H9 (cell line): Measurements from ENCODE around the gene MOB1B. TPM values are rescaled to one million over a fixed set of nuclear protein-coding genes. Genes with fewer than 3 reads are reported as not detected.

Experiments
- DNase-seq: peaks from one replicate; pipeline ENCODE4 v3.0.0-alpha.2; 2017
- H2AFZ ChIP-seq: one replicate; pipeline ENCODE4 v1.6.1; 2013; ENCODE audit warnings: mild to moderate bottlenecking, low read length, control low read depth, moderate library complexity
- H2AK5ac ChIP-seq: 2 replicates; pipeline ENCODE4 v1.6.1; 2013; ENCODE audit warnings: low read length, control low read depth, mixed read lengths; ENCODE audit not compliant: insufficient read length
- H2BK120ac ChIP-seq: one replicate; pipeline ENCODE4 v1.6.1; 2013; ENCODE audit warnings: low read depth, mild to moderate bottlenecking, low read length, control low read depth, inconsistent platforms; ENCODE audit not compliant: poor library complexity, severe bottlenecking
- H2BK12ac ChIP-seq: 2 replicates; pipeline ENCODE4 v1.6.1; 2013; ENCODE audit warnings: low read length, control low read depth, mixed read lengths, low read depth; ENCODE audit not compliant: insufficient read length
- H2BK15ac ChIP-seq: 2 replicates; pipeline ENCODE4 v1.6.1; 2013; ENCODE audit warnings: low read depth, low read length, control low read depth
- H2BK20ac ChIP-seq: one replicate; pipeline ENCODE4 v1.6.1; 2013; ENCODE audit warnings: low read depth, mild to moderate bottlenecking, low read length, control low read depth, inconsistent platforms; ENCODE audit not compliant: poor library complexity, severe bottlenecking
- H2BK5ac ChIP-seq: 2 replicates; pipeline ENCODE4 v1.6.1; 2013; ENCODE audit warnings: low read length, control low read depth, mixed read lengths; ENCODE audit not compliant: insufficient read length
- H3K14ac ChIP-seq: 2 replicates; pipeline ENCODE4 v1.6.1; 2013; ENCODE audit warnings: low read length, control low read depth; ENCODE audit not compliant: insufficient read depth
- H3K18ac ChIP-seq: 2 replicates; pipeline ENCODE4 v1.6.1; 2013; ENCODE audit warnings: low read depth, mild to moderate bottlenecking, mixed read lengths, low read length, control low read depth; ENCODE audit not compliant: insufficient read length
- H3K23ac ChIP-seq: 2 replicates; pipeline ENCODE4 v1.6.1; 2013; ENCODE audit warnings: low read length, control low read depth, mixed read lengths, low read depth; ENCODE audit not compliant: insufficient read length
- H3K23me2 ChIP-seq: 2 replicates; pipeline ENCODE4 v1.6.1; 2013; ENCODE audit warnings: low read depth, mild to moderate bottlenecking, mixed read lengths, low read length, control low read depth; ENCODE audit not compliant: insufficient read length, poor library complexity, severe bottlenecking
- H3K27ac ChIP-seq: 2 replicates; pipeline ENCODE4 v1.5.1; 2013; ENCODE audit warnings: low read length, control low read depth, mixed read lengths, low read depth; ENCODE audit not compliant: insufficient read length
- H3K27me3 ChIP-seq: 2 replicates; pipeline ENCODE4 v1.6.1; 2013; ENCODE audit warnings: low read length, control low read depth, inconsistent platforms; ENCODE audit not compliant: insufficient read depth
- H3K4ac ChIP-seq: 2 replicates; pipeline ENCODE4 v1.6.1; 2013; ENCODE audit warnings: low read depth, mild to moderate bottlenecking, control low read depth, inconsistent platforms, low read length, moderate library complexity
- H3K4me1 ChIP-seq: 2 replicates; pipeline ENCODE4 v1.6.1; 2013; ENCODE audit warnings: low read length, control low read depth, inconsistent platforms; ENCODE audit not compliant: insufficient read depth
- H3K4me2 ChIP-seq: 2 replicates; pipeline ENCODE4 v1.6.1; 2013; ENCODE audit warnings: low read length, control low read depth, mixed read lengths; ENCODE audit not compliant: insufficient read length, insufficient read depth
- H3K56ac ChIP-seq: 2 replicates; pipeline ENCODE4 v1.6.1; 2013; ENCODE audit warnings: low read depth, mild to moderate bottlenecking, mixed read lengths, low read length, control low read depth; ENCODE audit not compliant: insufficient read length
- H3K79me1 ChIP-seq: 2 replicates; pipeline ENCODE4 v1.6.1; 2013; ENCODE audit warnings: low read depth, mild to moderate bottlenecking, moderate library complexity, low read length, control low read depth, inconsistent platforms; ENCODE audit not compliant: insufficient read depth, poor library complexity, severe bottlenecking
- H3K79me2 ChIP-seq: 2 replicates; pipeline ENCODE4 v1.6.1; 2013; ENCODE audit warnings: low read length, control low read depth, inconsistent platforms; ENCODE audit not compliant: insufficient read depth
- H3K9ac ChIP-seq: 2 replicates; pipeline ENCODE4 v1.6.1; 2013; ENCODE audit warnings: low read length, control low read depth, mixed read lengths; ENCODE audit not compliant: insufficient read length; ENCODE audit errors: extremely low read depth
- H3K9me3 ChIP-seq: one replicate; pipeline ENCODE4 v1.6.1; 2013; ENCODE audit warnings: low read depth, low read length, inconsistent platforms; ENCODE audit not compliant: control insufficient read depth
- H3T11ph ChIP-seq: one replicate; pipeline ENCODE4 v1.6.1; 2013; ENCODE audit warnings: mild to moderate bottlenecking, low read length, control low read depth, inconsistent platforms
- H4K20me1 ChIP-seq: one replicate; pipeline ENCODE4 v1.6.1; 2013; ENCODE audit not compliant: control insufficient read depth, insufficient read length, insufficient read depth
- H4K5ac ChIP-seq: 2 replicates; pipeline ENCODE4 v1.6.1; 2013; ENCODE audit warnings: low read depth, mild to moderate bottlenecking, mixed read lengths, low read length, control low read depth; ENCODE audit not compliant: insufficient read length
- H4K8ac ChIP-seq: replicated peaks from 2 replicates; pipeline ENCODE4 v1.6.1; 2013; ENCODE audit warnings: low read length, control low read depth, mixed read lengths, low read depth; ENCODE audit not compliant: insufficient read length
- H4K91ac ChIP-seq: 2 replicates; pipeline ENCODE4 v1.6.1; 2013; ENCODE audit warnings: low read depth, mild to moderate bottlenecking, moderate library complexity, mixed read lengths, low read length, control low read depth; ENCODE audit not compliant: insufficient read length
- H3K27ac Mint-ChIP-seq, 3 experiments: 2 replicates in 2 of 3; 3 replicates in 1 of 3; pipeline ENCODE4 v1.8.0; 2020 to 2021; ENCODE audit warnings: mixed read lengths in 3 of 3, mild to moderate bottlenecking in 1 of 3, moderate library complexity in 1 of 3
- H3K27me3 Mint-ChIP-seq: 2 replicates; pipeline ENCODE4 v1.8.0; 2021; ENCODE audit warnings: low read depth, mild to moderate bottlenecking, moderate library complexity, mixed read lengths
- H3K36me3 Mint-ChIP-seq, 3 experiments: 2 replicates in 2 of 3; 3 replicates in 1 of 3; pipeline ENCODE4 v1.8.0; 2020 to 2021; ENCODE audit warnings: low read depth in 3 of 3, mixed read lengths in 3 of 3; ENCODE audit not compliant: insufficient read depth in 1 of 3
- H3K4me1 Mint-ChIP-seq, 2 experiments: 2 replicates each; pipeline ENCODE4 v1.8.0; 2020; ENCODE audit warnings: mixed read lengths in 2 of 2
- H3K4me3 Mint-ChIP-seq, 2 experiments: 2 replicates in 1 of 2; 3 replicates in 1 of 2; pipeline ENCODE4 v1.8.0; 2020 to 2021; ENCODE audit warnings: mild to moderate bottlenecking in 2 of 2, mixed read lengths in 2 of 2, moderate library complexity in 1 of 2
- H3K9me3 Mint-ChIP-seq, 2 experiments: 2 replicates in 1 of 2; 3 replicates in 1 of 2; pipeline ENCODE4 v1.8.0; 2020; ENCODE audit warnings: mild to moderate bottlenecking in 2 of 2, mixed read lengths in 2 of 2, moderate library complexity in 1 of 2
- WGBS: extraction: QIAGEN DNeasy Blood & Tissue Kit; methylation state at CpG from one replicate; pipeline ENCODE4 v1.1.7; 2013; ENCODE audit warnings: missing lambda C conversion rate, low lambda C conversion rate, mixed read lengths; ENCODE audit not compliant: insufficient read length; ENCODE audit errors: extremely low coverage; 5-methylcytosine and 5-hydroxymethylcytosine counted together
- total RNA-seq: library from RNA; stranded (reverse); gene quantifications from 2 replicates; pipeline ENCODE4 v1.2.1, GENCODE V29; 2021
- TF ChIP-seq, protein P1 (sequence below): fragments of 200-600 bp; sonication (generic); conservative IDR thresholded peaks from 3 replicates; pipeline ENCODE4 v1.8.0; 2021; ENCODE audit warnings: antibody characterized with exemption, mild to moderate bottlenecking

The MOB1B gene
- total RNA-seq, 1 experiment from 2014 or later: 30.3 TPM

DNA sequence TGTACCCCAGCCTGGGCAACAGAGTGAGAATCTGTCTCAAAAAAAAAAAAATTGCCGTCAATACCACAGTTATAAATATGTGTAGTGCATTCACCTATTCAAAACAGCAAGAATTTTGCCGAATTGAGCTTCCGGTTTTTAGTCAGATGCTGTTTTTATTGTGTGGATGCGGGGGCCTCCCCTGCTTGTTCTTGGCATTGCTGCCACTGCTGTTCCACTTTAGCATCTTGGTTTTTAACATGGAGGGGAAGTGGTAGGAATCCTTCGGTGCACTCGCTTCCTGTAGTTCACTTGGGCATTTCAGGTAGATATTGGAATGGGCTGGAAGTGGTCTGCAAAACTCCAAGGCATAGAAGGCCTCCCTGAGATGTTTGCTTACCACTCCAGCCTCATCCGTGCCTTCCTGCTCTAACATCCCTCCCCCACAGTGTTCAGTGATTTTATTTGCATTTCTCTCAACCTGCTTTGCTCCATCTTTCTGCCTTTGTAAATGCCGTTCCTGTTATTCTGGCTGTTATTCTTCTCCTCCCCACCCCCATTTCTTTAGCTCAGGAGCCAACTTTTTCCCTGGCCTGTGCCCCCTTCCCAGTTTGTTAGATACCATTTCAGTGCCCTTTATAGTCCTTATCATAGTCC is 25.5 kb downstream of the MOB1B start:
- Histone ChIP-seq H3K9ac (no peak overlapping the region), H3K56ac (no peak overlapping the region), H3K79me1 (peaks cover 6% of the 10 kb centered on the region), H3K18ac (no peak overlapping the region), H4K8ac (no peak overlapping the region), H2BK5ac (no peak overlapping the region), H3K4me2 (peak overlapping the region; percentile 3), H4K5ac (no peak overlapping the region), H3K4me1 (peaks cover 10% of the 10 kb centered on the region; the same call in 1 of the 2 replicates), H3K4ac (no peak overlapping the region), H3K9me3 (no peaks in the 10 kb centered on the region), H2BK15ac (no peak overlapping the region), H2BK120ac (no peak overlapping the region), H3K14ac (no peak overlapping the region), H4K20me1 (no peaks in the 10 kb centered on the region), H3K79me2 (peaks cover 13% of the 10 kb centered on the region; the same call in 1 of the 2 replicates), H3K23ac (no peak overlapping the region), H3T11ph (no peak overlapping the region), H3K23me2 (no peaks in the 10 kb centered on the region), H2AFZ (no peak overlapping the region), H3K27ac (no peak overlapping the region), H4K91ac (no peak overlapping the region), H2BK20ac (no peak overlapping the region), H2AK5ac (no peak overlapping the region), H2BK12ac (no peak overlapping the region), H3K27me3 (no peaks in the 10 kb centered on the region; the same call in 1 of the 2 replicates)
- Mint-ChIP-seq H3K4me3 (no peak overlapping the region; a peak in 1 of 5 replicates), H3K27me3 (no peaks in the 10 kb centered on the region), H3K9me3 (no peaks in the 10 kb centered on the region), H3K27ac (peak overlapping the region; percentile 27 to 62 (median 56); a peak in 3 of 7 replicates), H3K36me3 (peaks cover 0 to 5% (median 1%) of the 10 kb centered on the region in 3 experiments; a peak in 4 of 7 replicates), H3K4me1 (peaks cover 38 to 45% of the 10 kb centered on the region in 2 experiments)
- TF ChIP-seq, protein P1, sequence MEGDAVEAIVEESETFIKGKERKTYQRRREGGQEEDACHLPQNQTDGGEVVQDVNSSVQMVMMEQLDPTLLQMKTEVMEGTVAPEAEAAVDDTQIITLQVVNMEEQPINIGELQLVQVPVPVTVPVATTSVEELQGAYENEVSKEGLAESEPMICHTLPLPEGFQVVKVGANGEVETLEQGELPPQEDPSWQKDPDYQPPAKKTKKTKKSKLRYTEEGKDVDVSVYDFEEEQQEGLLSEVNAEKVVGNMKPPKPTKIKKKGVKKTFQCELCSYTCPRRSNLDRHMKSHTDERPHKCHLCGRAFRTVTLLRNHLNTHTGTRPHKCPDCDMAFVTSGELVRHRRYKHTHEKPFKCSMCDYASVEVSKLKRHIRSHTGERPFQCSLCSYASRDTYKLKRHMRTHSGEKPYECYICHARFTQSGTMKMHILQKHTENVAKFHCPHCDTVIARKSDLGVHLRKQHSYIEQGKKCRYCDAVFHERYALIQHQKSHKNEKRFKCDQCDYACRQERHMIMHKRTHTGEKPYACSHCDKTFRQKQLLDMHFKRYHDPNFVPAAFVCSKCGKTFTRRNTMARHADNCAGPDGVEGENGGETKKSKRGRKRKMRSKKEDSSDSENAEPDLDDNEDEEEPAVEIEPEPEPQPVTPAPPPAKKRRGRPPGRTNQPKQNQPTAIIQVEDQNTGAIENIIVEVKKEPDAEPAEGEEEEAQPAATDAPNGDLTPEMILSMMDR: no peak
- DNase-seq: no peak
- WGBS: no CpG with 5 or more reads among the region's 8 CpGs
